Measurements from ENCODE around the gene LGALS9.
A peak's percentile ranks its signal among the peaks of the same experiment; 100 is the strongest.

Gene LGALS9

GRCh38 chr17:27630607-27631410, at the start of gene LGALS9:
LGALS9 (plus strand) TSS chr17:27631188; CDS start chr17:27631266, 78 bp downstream.
- peak; percentile 29 for DNase-seq (ENCODE audit: low spot score)

DNA sequence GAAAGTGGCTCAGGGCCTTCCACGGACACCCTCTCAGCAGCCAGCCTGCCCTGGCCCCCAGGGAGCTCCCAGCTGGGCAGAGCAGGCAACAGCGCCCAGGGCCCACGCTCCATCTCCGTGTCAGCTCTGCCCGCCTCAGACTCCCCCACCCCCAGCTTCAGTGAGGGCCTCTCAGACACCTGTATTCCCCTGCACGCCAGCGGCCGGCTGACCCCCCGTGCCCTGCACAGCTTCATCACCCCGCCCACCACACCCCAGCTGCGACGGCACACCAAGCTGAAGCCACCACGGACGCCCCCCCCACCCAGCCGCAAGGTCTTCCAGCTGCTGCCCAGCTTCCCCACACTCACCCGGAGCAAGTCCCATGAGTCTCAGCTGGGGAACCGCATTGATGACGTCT, 48.3 kb upstream of the LGALS9 start:
- no peak for DNase-seq (ENCODE audit: low spot score)

DNA sequence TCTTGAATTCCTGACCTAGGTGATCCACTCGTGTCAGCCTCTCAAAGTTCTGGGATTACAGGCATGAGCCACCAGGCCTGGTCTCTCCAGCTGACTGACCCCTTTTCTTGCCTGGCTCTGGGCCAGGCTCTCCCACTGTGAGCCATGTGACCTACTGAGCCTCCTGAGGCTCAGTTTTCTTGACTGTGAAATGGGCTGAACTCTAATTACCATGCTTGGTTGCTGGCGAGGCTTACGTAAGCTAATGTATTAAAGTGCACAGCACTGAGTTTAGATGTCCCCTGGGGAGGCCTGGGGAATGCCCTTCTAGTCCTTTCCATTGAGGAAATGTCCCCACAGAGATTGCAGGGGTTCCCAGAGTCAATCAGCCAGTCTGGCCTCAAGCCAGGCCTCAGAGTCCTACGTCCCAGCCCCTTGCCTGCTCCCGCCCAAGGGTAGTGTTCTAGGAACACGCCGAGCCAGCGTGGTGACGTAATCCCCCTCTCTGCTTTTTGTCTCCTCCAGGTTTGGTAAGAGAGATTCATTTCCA, 45.8 kb upstream of the LGALS9 start:
- no peak for DNase-seq (ENCODE audit: low spot score)

DNA sequence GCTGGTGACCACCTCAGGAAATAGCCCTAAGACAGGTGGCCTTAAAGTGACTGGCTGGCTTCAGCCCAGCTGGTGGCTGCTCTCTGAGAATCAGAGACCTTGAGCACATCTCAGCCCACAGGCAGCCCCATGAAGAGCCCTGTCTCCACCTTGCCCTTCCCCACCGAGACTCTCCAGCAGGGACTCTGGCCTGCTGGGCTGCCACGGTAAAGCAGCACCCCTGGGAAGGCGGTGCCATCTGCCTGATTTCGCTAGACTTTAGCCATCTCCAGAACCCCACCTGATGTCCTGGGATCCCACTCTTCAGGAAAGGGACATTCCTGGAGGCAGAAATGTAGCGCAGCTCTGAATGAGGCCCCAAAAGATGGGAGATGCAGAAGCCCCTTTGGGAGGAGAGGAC, 45.2 kb upstream of the LGALS9 start:
- DNase-seq (ENCODE audit: low spot score): no peak

GRCh38 chr17:27586203-27586721, 44.7 kb upstream of the LGALS9 start:
- DNase-seq (ENCODE audit: low spot score): peak; percentile 89

DNA sequence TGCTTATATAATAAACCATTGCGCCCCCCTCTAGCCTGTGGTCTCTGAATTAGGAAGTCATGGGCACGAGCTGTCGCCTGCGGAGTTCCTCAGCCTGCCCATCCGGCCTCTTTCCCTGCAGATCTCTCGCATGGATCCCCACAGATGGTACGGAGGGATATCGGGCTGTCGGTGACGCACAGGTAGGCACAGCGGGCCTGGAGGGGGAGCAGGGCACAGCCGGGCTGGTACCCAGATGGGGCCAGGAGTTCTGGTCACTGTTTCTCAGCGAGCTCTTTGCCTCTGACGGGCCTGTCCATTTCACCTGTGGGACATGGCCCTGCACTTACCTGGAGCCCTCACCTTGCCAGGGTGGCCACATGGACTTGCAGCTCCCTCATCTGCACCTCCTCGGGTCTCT, 42.6 kb upstream of the LGALS9 start:
- DNase-seq (ENCODE audit: low spot score): no peak

DNA sequence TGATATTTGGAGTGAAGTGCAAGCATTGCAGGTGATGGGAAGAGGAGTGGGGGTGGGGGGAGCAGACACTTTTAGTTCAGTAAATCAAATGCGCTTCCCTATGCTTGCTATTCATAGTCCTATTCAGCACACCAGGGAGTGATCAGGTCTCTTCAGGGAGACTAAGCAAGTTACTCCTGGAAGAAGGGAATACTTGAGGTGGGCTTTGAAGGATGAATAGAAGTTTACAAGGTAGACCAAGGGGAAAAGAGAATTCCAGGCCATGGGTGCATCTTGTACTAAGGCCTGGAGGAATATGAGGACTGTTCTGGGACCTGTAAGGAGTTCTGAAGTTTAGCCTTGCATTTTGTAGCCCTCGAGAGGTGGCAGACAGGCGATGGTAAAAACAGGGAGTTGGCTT, 40.1 kb upstream of the LGALS9 start:
- no peak for DNase-seq (ENCODE audit: low spot score)

DNA sequence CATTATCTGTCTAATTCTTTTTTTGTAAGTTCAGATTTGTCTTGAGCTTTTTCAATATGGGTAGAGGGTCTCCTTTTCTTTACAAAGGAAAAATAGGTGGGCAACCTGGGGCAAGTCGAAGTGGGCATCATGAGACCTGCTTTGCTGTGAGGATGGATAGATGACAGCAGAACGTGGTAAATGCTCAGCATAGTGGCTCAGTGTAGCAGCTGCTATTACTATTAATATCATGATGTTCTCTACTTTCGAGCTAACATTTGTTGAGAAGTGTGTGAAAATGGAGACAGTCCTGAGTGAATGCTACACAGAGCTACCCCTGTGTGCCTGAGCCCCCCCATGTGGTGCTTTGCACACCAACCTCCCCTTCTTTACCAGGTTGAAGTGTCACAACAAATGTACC, 39.0 kb upstream of the LGALS9 start:
- DNase-seq (ENCODE audit: low spot score): no peak

DNA sequence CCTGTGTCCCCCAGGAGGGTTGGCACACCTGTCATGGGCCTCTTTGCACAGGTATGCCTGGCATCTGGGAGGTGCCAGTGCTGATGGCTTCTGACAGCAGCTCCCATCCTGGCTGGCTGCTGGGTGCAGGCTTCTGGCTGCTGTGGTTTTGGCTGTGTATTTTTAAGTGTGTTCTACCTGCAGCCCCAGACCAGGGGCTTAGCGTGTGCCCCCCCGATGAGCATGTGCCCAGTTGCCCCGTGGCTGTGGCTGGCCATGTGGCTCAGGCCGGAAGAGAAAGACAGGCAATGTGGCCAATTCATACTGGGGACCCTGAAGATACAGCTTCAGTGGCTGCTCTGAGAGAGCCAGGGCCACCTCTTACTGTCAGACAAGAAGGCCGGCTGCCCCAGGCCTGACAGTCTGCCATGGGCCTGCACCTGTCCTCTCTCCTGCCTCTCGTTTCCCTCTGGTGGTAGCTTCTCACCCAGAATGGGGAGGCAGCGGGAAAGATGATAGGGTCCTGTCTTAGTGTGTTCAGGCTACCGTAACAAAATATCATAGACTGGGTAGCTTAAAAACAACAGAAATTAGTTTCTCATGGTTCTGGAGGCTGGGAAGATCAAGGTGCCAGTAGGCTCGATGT, 37.6 kb upstream of the LGALS9 start:
- no peak for DNase-seq (ENCODE audit: low spot score)

DNA sequence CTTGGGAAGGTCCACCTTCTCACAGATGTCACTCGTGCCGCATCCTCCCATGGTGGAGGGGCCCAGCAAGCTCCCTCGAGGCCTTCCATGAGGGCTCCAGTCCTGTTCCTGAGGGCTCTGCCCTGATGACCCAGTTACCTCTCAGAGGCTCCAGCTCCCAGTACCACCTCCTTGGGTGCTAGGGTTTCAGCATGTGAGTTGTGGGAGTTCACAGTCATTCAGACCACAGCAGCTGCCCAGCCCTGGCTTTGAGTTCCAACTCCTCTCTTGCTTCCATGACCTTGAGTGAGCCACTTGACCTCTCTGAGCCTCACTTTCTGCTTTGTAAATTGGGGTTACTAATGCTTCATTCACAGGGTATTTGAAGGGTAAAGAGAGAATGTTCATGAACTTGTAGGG, 37.1 kb upstream of the LGALS9 start:
- no peak for DNase-seq (ENCODE audit: low spot score)

GRCh38 chr17:27595208-27595607, 35.8 kb upstream of the LGALS9 start:
- no peak for DNase-seq (ENCODE audit: low spot score)

- no peak for DNase-seq (ENCODE audit: low spot score)
Measured at GRCh38 chr17:27596096-27596495, 34.9 kb upstream of the LGALS9 start.

DNA sequence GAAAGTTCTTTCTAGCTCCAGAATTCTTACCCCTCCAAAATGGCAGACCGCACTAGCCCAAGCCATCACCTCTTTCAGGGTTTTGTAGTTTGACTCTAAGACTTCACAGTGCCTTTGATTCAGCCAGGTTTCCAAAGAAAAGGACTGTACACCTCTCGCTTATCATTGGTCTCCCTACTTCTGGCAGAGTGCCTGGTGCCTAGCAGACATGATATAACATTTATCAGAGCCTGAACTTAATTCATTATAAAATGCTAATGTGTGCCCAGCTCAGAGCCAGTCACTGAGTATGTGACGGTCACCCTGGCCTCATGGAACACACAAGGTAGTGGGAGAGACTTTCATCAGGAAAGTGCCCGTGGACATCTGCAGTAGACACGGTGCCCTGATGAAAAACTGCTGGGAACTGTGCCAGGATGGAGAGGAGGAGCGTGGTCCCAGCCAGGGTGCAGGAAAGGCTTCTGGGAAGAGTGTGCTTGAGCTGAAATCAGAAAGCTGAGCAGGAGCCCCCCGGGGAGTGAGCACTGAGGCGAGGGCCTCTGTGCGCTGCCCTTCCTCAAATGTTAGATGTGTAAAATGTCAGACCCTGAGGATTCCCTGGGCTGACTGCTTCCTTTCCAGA, 34.3 kb upstream of the LGALS9 start:
- no peak for DNase-seq (ENCODE audit: low spot score)

DNA sequence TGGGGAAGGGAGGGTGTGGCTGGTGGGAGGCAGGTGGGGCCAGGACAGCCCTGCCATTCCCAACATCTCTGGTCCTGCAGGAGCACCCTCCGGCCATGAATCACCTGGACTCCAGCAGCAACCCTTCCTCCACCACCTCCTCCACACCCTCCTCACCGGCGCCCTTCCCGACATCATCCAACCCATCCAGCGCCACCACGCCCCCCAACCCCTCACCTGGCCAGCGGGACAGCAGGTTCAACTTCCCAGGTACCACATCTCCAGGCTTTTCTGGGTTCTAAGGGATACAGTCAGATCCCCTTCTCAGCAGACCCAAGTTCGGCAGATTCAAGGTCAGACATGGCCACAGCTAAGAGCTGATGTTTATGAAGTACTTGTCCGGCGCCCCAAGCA, 33.8 kb upstream of the LGALS9 start:
- DNase-seq (ENCODE audit: low spot score): no peak

DNA sequence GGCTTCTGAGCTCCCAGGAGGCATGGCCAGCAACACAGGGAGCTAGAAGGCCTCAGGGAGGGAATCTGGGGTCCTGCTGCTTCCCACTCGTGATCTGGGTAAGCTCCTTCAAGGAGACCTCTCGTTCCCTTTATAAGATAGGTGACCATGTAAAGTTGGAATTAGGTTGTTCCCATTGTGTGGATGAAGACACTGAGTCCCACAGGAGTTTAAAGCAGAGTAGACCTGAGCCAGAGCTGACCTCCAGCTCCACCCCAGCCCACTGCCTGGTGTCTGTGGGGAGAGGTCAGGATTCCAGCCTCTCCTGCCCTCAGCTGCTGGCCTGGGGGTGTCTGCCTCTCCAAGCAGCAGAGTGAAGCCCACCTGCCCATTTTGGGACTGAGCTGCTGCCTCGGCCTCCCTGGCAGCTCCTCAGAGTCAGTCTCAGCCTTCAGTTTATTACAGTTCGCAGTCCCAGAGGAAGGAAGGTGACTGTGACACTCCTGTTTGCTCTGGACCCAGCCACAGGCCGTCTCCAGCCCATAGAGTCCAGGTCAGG, 33.1 kb upstream of the LGALS9 start:
- DNase-seq (ENCODE audit: low spot score): no peak

- no peak for DNase-seq (ENCODE audit: low spot score)
Measured at GRCh38 chr17:27598337-27599050, 32.5 kb upstream of the LGALS9 start.

GRCh38 chr17:27600471-27600870, 30.5 kb upstream of the LGALS9 start:
- no peak for DNase-seq (ENCODE audit: low spot score)

DNA sequence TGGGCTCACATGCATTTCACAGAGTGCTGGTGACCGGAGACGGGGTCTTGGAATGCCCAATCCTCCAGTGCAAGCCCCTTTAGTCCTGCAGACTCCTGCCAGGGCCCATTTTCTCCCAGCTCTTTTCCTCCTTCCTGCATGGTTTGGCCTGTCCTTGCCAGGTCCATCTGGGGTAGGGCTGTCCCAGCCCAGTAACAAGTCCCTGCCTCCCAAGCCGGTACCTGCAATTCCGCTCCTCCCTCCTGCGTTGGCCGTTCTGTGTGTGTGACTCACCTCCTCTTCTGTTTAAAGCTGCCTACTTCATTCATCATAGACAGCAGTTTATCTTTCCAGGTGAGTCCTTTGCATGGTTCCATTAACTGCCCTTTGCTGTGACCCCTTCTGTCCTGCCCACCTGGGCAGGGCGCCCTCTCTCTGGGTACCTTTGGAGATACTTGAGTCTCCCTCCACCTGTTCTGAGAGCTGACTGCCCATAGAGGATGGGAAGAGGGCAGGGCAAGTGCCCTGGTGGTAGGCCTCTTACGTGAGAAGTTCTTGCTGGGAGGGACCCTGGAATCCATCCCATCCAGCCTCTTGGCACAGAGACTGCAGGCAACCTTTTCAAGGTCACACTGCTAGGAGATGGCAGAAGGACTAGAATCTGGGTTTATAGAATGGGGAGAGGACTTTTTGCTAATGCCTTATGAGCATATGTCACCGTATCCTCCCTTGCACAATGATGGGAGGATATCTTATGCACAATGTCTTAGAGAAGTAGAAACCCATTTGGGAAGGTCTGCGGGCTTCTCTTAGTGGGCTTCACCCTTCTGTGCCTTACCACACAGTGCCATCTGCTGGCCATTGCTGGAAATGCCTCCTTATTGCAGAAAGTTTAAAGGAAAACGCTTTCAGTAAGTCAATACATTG, 29.7 kb upstream of the LGALS9 start:
- peak; percentile 78 for DNase-seq (ENCODE audit: low spot score)

GRCh38 chr17:27601975-27602302, 29.0 kb upstream of the LGALS9 start:
- no peak for DNase-seq (ENCODE audit: low spot score)

DNA sequence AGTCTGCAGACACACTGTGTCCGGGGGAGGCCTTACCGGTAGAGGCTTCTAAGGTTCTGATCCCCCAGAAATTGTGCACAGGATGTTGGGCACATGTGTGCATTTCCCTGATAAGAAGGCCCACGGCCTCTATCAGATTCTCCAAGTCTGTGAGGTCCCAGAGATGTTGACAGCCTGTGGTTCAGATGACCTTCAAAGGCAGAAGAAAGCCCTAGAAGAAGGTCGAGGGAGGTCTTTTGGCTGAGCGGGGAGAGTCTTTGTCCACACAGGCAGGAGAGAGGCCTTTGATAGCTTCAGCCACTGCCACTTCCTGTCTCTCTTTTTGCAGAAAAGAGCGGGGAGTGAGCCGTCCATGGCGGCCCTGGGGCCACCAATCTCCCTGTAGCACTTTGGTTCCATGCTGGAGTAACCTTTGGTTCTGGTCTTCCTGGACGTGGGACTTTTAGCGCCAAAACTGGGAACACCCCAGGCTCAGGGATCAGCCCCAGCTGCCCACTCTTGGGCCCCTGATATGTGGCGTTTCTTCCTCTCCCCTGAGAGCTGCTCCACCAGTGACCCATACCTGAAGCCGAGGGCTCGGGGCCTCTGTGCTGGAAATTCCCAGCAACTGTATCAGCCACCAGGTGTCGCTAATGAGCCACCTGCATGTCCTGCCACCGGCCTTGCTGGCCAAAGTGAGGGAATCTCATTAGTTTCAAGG, 28.1 kb upstream of the LGALS9 start:
- peak; percentile 89 for DNase-seq (ENCODE audit: low spot score)

Measured in AG20443 (cell line).